IPS-18a (cell line): ENCODE measurements around the gene TAX1BP3.
"Not testable (repeated sequence)": the region's sequence is repeated elsewhere in the genome, so short reads cannot be mapped to it uniquely, and the experiment has no call there.

Source experiments
- H3K27ac ChIP-seq: one replicate; pipeline ENCODE4 v1.5.1; 2013; ENCODE audit warnings: low read length
- H3K27me3 ChIP-seq: one replicate; pipeline ENCODE4 v1.6.1; 2013; ENCODE audit warnings: mild to moderate bottlenecking, low read length; ENCODE audit not compliant: control insufficient read depth, insufficient read depth
- H3K36me3 ChIP-seq: one replicate; pipeline ENCODE4 v1.6.1; 2013; ENCODE audit warnings: low read depth, low read length; ENCODE audit not compliant: control insufficient read depth
- H3K4me1 ChIP-seq: one replicate; pipeline ENCODE4 v1.6.1; 2013; ENCODE audit warnings: low read depth, low read length; ENCODE audit not compliant: control insufficient read depth
- H3K4me3 ChIP-seq: one replicate; pipeline ENCODE4 v1.5.1; 2013; ENCODE audit warnings: low read length
- H3K9ac ChIP-seq: one replicate; pipeline ENCODE4 v1.6.1; 2013; ENCODE audit warnings: mild to moderate bottlenecking, low read length, moderate library complexity
- H3K9me3 ChIP-seq: one replicate; pipeline ENCODE4 v1.6.1; 2013; ENCODE audit warnings: low read depth, low read length; ENCODE audit not compliant: control insufficient read depth

Gene TAX1BP3

GRCh38 chr17:3668279-3669084 is at the start of gene TAX1BP3, which contains the start of gene EMC6:
Gene TAX1BP3 (minus strand): TSS chr17:3668578. CDS start chr17:3668526, 52 bp downstream.
Gene EMC6 (plus strand): TSS chr17:3668812. CDS start chr17:3669147, 335 bp downstream.
- Histone ChIP-seq H3K4me1 (peaks cover 3% of the 10 kb centered on the region), H3K36me3 (no peaks in the 10 kb centered on the region), H3K27me3 (no peaks in the 10 kb centered on the region), H3K9me3 (no peaks in the 10 kb centered on the region), H3K27ac (peak within 1 kb of the TSS; percentile 64), H3K4me3 (peak within 1 kb of the TSS; percentile 92), H3K9ac (peak within 1 kb of the TSS; percentile 94)

GRCh38 chr17:3715296-3715695 is 46.9 kb upstream of the TAX1BP3 start:
- Histone ChIP-seq H3K27ac (no peak overlapping the region), H3K36me3 (peaks cover 44% of the 10 kb centered on the region), H3K4me3 (no peak overlapping the region), H3K9ac (no peak overlapping the region), H3K9me3 (no peaks in the 10 kb centered on the region), H3K4me1 (no peaks in the 10 kb centered on the region), H3K27me3 (no peaks in the 10 kb centered on the region)

GRCh38 chr17:3712811-3713463 is 44.6 kb upstream of the TAX1BP3 start:
- no peak overlapping the region for H3K4me3 ChIP-seq
- no peaks in the 10 kb centered on the region for H3K4me1 ChIP-seq
- H3K9ac ChIP-seq = no peak overlapping the region

GRCh38 chr17:3710951-3711383 is 42.6 kb upstream of the TAX1BP3 start:
- peaks cover 16% of the 10 kb centered on the region for H3K36me3 ChIP-seq
- no peak overlapping the region for H3K9ac ChIP-seq
- no peaks in the 10 kb centered on the region for H3K27me3 ChIP-seq
- no peak overlapping the region for H3K4me3 ChIP-seq
- no peaks in the 10 kb centered on the region for H3K4me1 ChIP-seq
- no peak overlapping the region for H3K27ac ChIP-seq
- no peaks in the 10 kb centered on the region for H3K9me3 ChIP-seq

More at GRCh38 chr17:3712811-3713463, 44.6 kb upstream of the TAX1BP3 start:
- no peaks in the 10 kb centered on the region for H3K9me3 ChIP-seq
- H3K27me3 ChIP-seq = no peaks in the 10 kb centered on the region
- H3K27ac ChIP-seq = no peak overlapping the region
- H3K36me3 ChIP-seq = peaks cover 31% of the 10 kb centered on the region

GRCh38 chr17:3708366-3708765 is 40.0 kb upstream of the TAX1BP3 start:
- no peak overlapping the region for H3K27ac ChIP-seq
- no peak overlapping the region for H3K9ac ChIP-seq
- no peak overlapping the region for H3K4me3 ChIP-seq
- H3K36me3 ChIP-seq = peaks cover 5% of the 10 kb centered on the region
- no peaks in the 10 kb centered on the region for H3K4me1 ChIP-seq
- H3K9me3 ChIP-seq = no peaks in the 10 kb centered on the region
- no peaks in the 10 kb centered on the region for H3K27me3 ChIP-seq

GRCh38 chr17:3705718-3705984 is 37.3 kb upstream of the TAX1BP3 start:
- H3K27me3 ChIP-seq, H3K9ac ChIP-seq: not testable (repeated sequence)

GRCh38 chr17:3704931-3705717 is 36.7 kb upstream of the TAX1BP3 start:
- H3K36me3 ChIP-seq = no peaks in the 10 kb centered on the region
- H3K9ac ChIP-seq = no peak overlapping the region

More at GRCh38 chr17:3705718-3705984, 37.3 kb upstream of the TAX1BP3 start:
- not testable (repeated sequence) for H3K36me3 ChIP-seq, H3K4me1 ChIP-seq, H3K4me3 ChIP-seq, H3K27ac ChIP-seq, H3K9me3 ChIP-seq

GRCh38 chr17:3702041-3702539 is 33.7 kb upstream of the TAX1BP3 start:
- H3K4me1 ChIP-seq, H3K9ac ChIP-seq, H3K9me3 ChIP-seq, H3K36me3 ChIP-seq, H3K27ac ChIP-seq, H3K27me3 ChIP-seq, H3K4me3 ChIP-seq: not testable (repeated sequence)

More at GRCh38 chr17:3704931-3705717, 36.7 kb upstream of the TAX1BP3 start:
- H3K27me3 ChIP-seq = no peaks in the 10 kb centered on the region
- no peak overlapping the region for H3K4me3 ChIP-seq
- H3K4me1 ChIP-seq = no peaks in the 10 kb centered on the region
- H3K9me3 ChIP-seq = no peaks in the 10 kb centered on the region
- no peak overlapping the region for H3K27ac ChIP-seq

GRCh38 chr17:3699951-3700350 is 31.6 kb upstream of the TAX1BP3 start:
- Histone ChIP-seq H3K9me3 (no peaks in the 10 kb centered on the region), H3K4me3 (no peak overlapping the region), H3K4me1 (peaks cover 2% of the 10 kb centered on the region), H3K36me3 (no peaks in the 10 kb centered on the region), H3K27me3 (peaks cover 24% of the 10 kb centered on the region), H3K9ac (no peak overlapping the region), H3K27ac (no peak overlapping the region)

- Histone ChIP-seq H3K4me3 (no peak overlapping the region), H3K9me3 (no peaks in the 10 kb centered on the region), H3K36me3 (no peaks in the 10 kb centered on the region), H3K27ac (no peak overlapping the region), H3K4me1 (peaks cover 6% of the 10 kb centered on the region), H3K9ac (no peak overlapping the region), H3K27me3 (peaks cover 32% of the 10 kb centered on the region)
Observed at GRCh38 chr17:3698139-3698538, 29.8 kb upstream of the TAX1BP3 start.

GRCh38 chr17:3697103-3697476 is 28.7 kb upstream of the TAX1BP3 start:
- no peaks in the 10 kb centered on the region for H3K9me3 ChIP-seq
- no peak overlapping the region for H3K27ac ChIP-seq
- no peak overlapping the region for H3K4me3 ChIP-seq
- H3K4me1 ChIP-seq = peaks cover 6% of the 10 kb centered on the region
- H3K9ac ChIP-seq = no peak overlapping the region
- H3K36me3 ChIP-seq = no peaks in the 10 kb centered on the region
- peaks cover 32% of the 10 kb centered on the region for H3K27me3 ChIP-seq
